ENCODE measurements around the gene ARSB. TPM values are rescaled to one million over a fixed set of nuclear protein-coding genes. Genes with fewer than 3 reads are reported as not detected.

ARSB gene
- 10 to 100 TPM in 1 of 3 donors, 1 to 10 TPM in 2; 9.8 to 17.6 (median 10.0) TPM for total RNA-seq

GRCh38 chr5:78985116-78985724 is at the start of gene ARSB:
ARSB (minus strand) TSS chr5:78985310; CDS start chr5:78985248, 62 bp downstream.
- no peak for DNase-seq (ENCODE audit: low spot score in 2 of 2)
- TF ChIP-seq POLR2AphosphoS5 (IDR thresholded peaks at IDR 0.05) = no peak
- Histone ChIP-seq H3K9me3 (no peaks in the 10 kb centered on the region), H3K27ac (peak within 1 kb of the TSS; percentile 88 to 98), H3K27me3 (no peaks in the 10 kb centered on the region), H3K4me3 (peak within 1 kb of the TSS; percentile 84 to 89 (median 88)), H3K36me3 (no peaks in the 10 kb centered on the region), H3K4me1 (no peaks in the 10 kb centered on the region)
- intact Hi-C loops (cut with DNase I; ENCODE audit: low total_unique reads) = no loop called here

GRCh38 chr5:79032782-79033181 is 47.7 kb upstream of the ARSB start:
- H3K4me3 ChIP-seq = no peak overlapping the region
- intact Hi-C loops (cut with DNase I; ENCODE audit: low total_unique reads) = no loop called here
- no peaks in the 10 kb centered on the region for H3K36me3 ChIP-seq
- TF ChIP-seq, protein P1, sequence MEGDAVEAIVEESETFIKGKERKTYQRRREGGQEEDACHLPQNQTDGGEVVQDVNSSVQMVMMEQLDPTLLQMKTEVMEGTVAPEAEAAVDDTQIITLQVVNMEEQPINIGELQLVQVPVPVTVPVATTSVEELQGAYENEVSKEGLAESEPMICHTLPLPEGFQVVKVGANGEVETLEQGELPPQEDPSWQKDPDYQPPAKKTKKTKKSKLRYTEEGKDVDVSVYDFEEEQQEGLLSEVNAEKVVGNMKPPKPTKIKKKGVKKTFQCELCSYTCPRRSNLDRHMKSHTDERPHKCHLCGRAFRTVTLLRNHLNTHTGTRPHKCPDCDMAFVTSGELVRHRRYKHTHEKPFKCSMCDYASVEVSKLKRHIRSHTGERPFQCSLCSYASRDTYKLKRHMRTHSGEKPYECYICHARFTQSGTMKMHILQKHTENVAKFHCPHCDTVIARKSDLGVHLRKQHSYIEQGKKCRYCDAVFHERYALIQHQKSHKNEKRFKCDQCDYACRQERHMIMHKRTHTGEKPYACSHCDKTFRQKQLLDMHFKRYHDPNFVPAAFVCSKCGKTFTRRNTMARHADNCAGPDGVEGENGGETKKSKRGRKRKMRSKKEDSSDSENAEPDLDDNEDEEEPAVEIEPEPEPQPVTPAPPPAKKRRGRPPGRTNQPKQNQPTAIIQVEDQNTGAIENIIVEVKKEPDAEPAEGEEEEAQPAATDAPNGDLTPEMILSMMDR (IDR thresholded peaks at IDR 0.05) = no peak
- TF ChIP-seq POLR2AphosphoS5 (IDR thresholded peaks at IDR 0.05) (no peak), POLR2A (IDR thresholded peaks at IDR 0.05) (no peak)
- no peaks in the 10 kb centered on the region for H3K27me3 ChIP-seq
- no peaks in the 10 kb centered on the region for H3K4me1 ChIP-seq
- no peak for DNase-seq (ENCODE audit: low spot score in 2 of 2)
- no peaks in the 10 kb centered on the region for H3K9me3 ChIP-seq
- H3K27ac ChIP-seq = no peak overlapping the region

DNA sequence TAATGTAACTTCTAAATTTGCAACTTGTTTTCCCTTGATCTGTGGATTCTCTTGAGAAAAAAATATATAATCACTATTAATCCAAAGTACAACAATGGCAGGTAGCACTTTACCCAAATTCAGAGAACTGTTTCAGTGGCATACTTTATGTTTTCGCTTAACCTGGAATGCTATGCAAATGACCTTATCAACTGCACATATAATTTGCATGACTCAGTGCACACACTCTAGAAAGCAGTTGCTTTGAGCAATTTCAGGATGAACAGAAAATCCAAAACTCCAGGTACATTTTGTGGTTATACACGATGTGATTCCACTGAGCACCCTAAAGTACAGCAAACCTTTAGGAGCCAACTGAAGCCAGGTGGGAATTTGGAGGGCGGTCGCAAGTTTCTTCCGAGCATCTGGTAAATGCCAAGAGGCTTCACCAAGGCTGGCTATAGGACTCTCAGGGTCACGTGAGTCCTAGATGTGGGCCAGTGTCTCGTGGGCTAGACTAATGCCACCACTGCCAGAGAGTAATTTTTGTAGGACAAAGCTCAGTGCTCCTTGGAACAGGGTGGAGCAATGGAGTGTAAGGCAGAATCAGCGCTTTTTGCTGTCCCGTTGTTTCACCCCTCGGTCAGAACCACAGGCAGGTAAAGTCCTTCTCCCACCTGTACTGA is 47.1 kb upstream of the ARSB start:
- Histone ChIP-seq H3K36me3 (no peaks in the 10 kb centered on the region), H3K4me1 (no peaks in the 10 kb centered on the region), H3K4me3 (no peak overlapping the region), H3K9me3 (no peaks in the 10 kb centered on the region), H3K27me3 (no peaks in the 10 kb centered on the region), H3K27ac (no peak overlapping the region)
- intact Hi-C loops (cut with DNase I; ENCODE audit: low total_unique reads) = no loop called here
- no peak for DNase-seq (ENCODE audit: low spot score in 2 of 2)
- TF ChIP-seq, protein P1 (IDR thresholded peaks at IDR 0.05) = no peak
- no peak for TF ChIP-seq POLR2A (IDR thresholded peaks at IDR 0.05)
- no peak for TF ChIP-seq POLR2AphosphoS5 (IDR thresholded peaks at IDR 0.05)

- H3K9me3 ChIP-seq = no peaks in the 10 kb centered on the region
- intact Hi-C loops (cut with DNase I; ENCODE audit: low total_unique reads) = no loop called here
- no peaks in the 10 kb centered on the region for H3K27me3 ChIP-seq
- TF ChIP-seq POLR2A (IDR thresholded peaks at IDR 0.05) = no peak
- no peak for TF ChIP-seq POLR2AphosphoS5 (IDR thresholded peaks at IDR 0.05)
- TF ChIP-seq, protein P1 (IDR thresholded peaks at IDR 0.05) = no peak
- no peak for DNase-seq (ENCODE audit: low spot score in 2 of 2)
- no peak overlapping the region for H3K27ac ChIP-seq
- no peak overlapping the region for H3K4me3 ChIP-seq
- no peaks in the 10 kb centered on the region for H3K36me3 ChIP-seq
- no peaks in the 10 kb centered on the region for H3K4me1 ChIP-seq
Measured at GRCh38 chr5:79031485-79031867, 46.4 kb upstream of the ARSB start.

GRCh38 chr5:79030663-79031484 is 45.8 kb upstream of the ARSB start:
- intact Hi-C loops (cut with DNase I; ENCODE audit: low total_unique reads) = no loop called here
- no peak for DNase-seq (ENCODE audit: low spot score in 2 of 2)
- Histone ChIP-seq H3K9me3 (no peaks in the 10 kb centered on the region), H3K4me1 (no peaks in the 10 kb centered on the region), H3K36me3 (no peaks in the 10 kb centered on the region), H3K27ac (no peak overlapping the region), H3K4me3 (no peak overlapping the region), H3K27me3 (no peaks in the 10 kb centered on the region)
- TF ChIP-seq, protein P1 (IDR thresholded peaks at IDR 0.05) = no peak
- no peak for TF ChIP-seq POLR2AphosphoS5 (IDR thresholded peaks at IDR 0.05)
- TF ChIP-seq POLR2A (IDR thresholded peaks at IDR 0.05) = no peak

Measured in breast epithelium (tissue), 4 donors.